Endothelial cell of umbilical vein (primary cell): Measurements from ENCODE around the gene JCHAIN. TPM values are rescaled to one million over a fixed set of nuclear protein-coding genes. Genes with fewer than 3 reads are reported as not detected.

Experiments
- BruUV-seq: library from RNA; stranded (reverse); fragments of 400-500 nt; replicated peaks from 2 replicates; lab custom pipeline; 2021; lab: Mats Ljungman, UMichigan
- CTCF ChIA-PET: fragments of 300-600, 350-600 bp; sonication (Branson Sonifier 250); formaldehyde crosslinking; loops from one replicate; lab custom pipeline; 2021; ENCODE audit warnings: antibody characterized with exemption, inconsistent platforms; lab: Charles Lee
- POLR2A ChIA-PET: fragments of 300-600, 350-600 bp; sonication (Branson Sonifier 250); formaldehyde crosslinking; loops from one replicate; lab custom pipeline; 2021; ENCODE audit warnings: antibody characterized with exemption, inconsistent platforms; lab: Charles Lee
- DNase-seq: peaks from one replicate; pipeline ENCODE4 v3.0.0-alpha.2; 2011; ENCODE audit warnings: low read depth, low spot score
- FAIRE-seq: peaks from 2 replicates; lab custom pipeline; 2011; peaks lifted over from hg19 to GRCh38; lab: Jason Lieb, UNC
- H2AFZ ChIP-seq: 2 replicates; pipeline ENCODE4 v1.6.0; 2012; ENCODE audit warnings: low read depth, low read length, control low read depth, inconsistent platforms
- H3K27ac ChIP-seq: 2 replicates; pipeline ENCODE4 v1.5.1; 2011; ENCODE audit warnings: low read depth, mild to moderate bottlenecking, control low read depth, low read length, moderate library complexity; ENCODE audit not compliant: insufficient read depth
- H3K27me3 ChIP-seq, 2 experiments: 2 replicates each; pipeline versions ENCODE4 v1.6.0 to v1.6.1; 2011; ENCODE audit warnings: low read length in 2 of 2, mixed read lengths in 1 of 2; ENCODE audit not compliant: control insufficient read depth in 2 of 2, insufficient read depth in 2 of 2
- H3K36me3 ChIP-seq, 2 experiments: 2 replicates in 1 of 2; 3 replicates in 1 of 2; pipeline ENCODE4 v1.5.1; 2011; ENCODE audit warnings: low read length in 2 of 2, mild to moderate bottlenecking in 1 of 2, moderate library complexity in 1 of 2; ENCODE audit not compliant: control insufficient read depth in 2 of 2, insufficient read depth in 2 of 2; ENCODE audit errors: extremely low read depth in 1 of 2
- H3K4me1 ChIP-seq: 3 replicates; pipeline ENCODE4 v1.5.1; 2011; ENCODE audit warnings: mild to moderate bottlenecking, low read length; ENCODE audit not compliant: control insufficient read depth, insufficient read depth; ENCODE audit errors: extremely low read depth
- H3K4me2 ChIP-seq: 2 replicates; pipeline ENCODE4 v1.6.1; 2011; ENCODE audit warnings: low read length, control low read depth, mixed read lengths; ENCODE audit not compliant: insufficient read depth
- H3K4me3 ChIP-seq, 3 experiments: fragments of 200-600 bp in 1 of 3; sonication (generic), shearing (Covaris generic) in 1 of 3; replicated peaks in 1 of 3; 2 replicates each; pipeline ENCODE4 v1.5.1; 2011 to 2016; ENCODE audit warnings: control low read depth in 3 of 3, low read length in 3 of 3, mild to moderate bottlenecking in 2 of 3, inconsistent platforms in 1 of 3, low read depth in 1 of 3, moderate library complexity in 1 of 3; ENCODE audit not compliant: insufficient read depth in 1 of 3
- H3K79me2 ChIP-seq: 2 replicates; pipeline ENCODE4 v1.6.0; 2012; ENCODE audit warnings: low read length, inconsistent platforms; ENCODE audit not compliant: control insufficient read depth, insufficient read depth
- H3K9ac ChIP-seq: replicated peaks from 2 replicates; pipeline ENCODE3; 2011; ENCODE audit warnings: low read length, control low read depth; ENCODE audit not compliant: insufficient read depth; ENCODE audit errors: extremely low read depth
- H3K9me1 ChIP-seq: replicated peaks from 3 replicates; pipeline ENCODE4 v1.6.0; 2011; ENCODE audit warnings: mild to moderate bottlenecking, low read length; ENCODE audit not compliant: control insufficient read depth, insufficient read depth; ENCODE audit errors: extremely low read depth
- H3K9me3 ChIP-seq: replicated peaks from 2 replicates; pipeline ENCODE4 v1.5.1; 2012; ENCODE audit warnings: low read length, inconsistent platforms; ENCODE audit not compliant: control insufficient read depth, insufficient read depth
- H4K20me1 ChIP-seq: replicated peaks from 2 replicates; pipeline ENCODE3; 2011; ENCODE audit warnings: mild to moderate bottlenecking, low read length; ENCODE audit not compliant: control insufficient read depth, insufficient read depth; ENCODE audit errors: extremely low read depth
- CTCF ChIP-seq, 2 donors: IDR thresholded peaks; 1 replicate in 1 of 2; 2 replicates in 1 of 2; pipeline ENCODE4 v1.5.1; 2011; ENCODE audit warnings: low read length in 2 of 2, mild to moderate bottlenecking in 2 of 2, moderate library complexity in 2 of 2, control low read depth in 1 of 2, inconsistent platforms in 1 of 2, low read depth in 1 of 2; ENCODE audit not compliant: insufficient read depth in 1 of 2; ENCODE audit errors: extremely low read depth in 1 of 2
- EZH2 ChIP-seq: IDR thresholded peaks from 2 replicates; pipeline ENCODE4 v1.6.1; 2012; ENCODE audit warnings: borderline replicate concordance, low read depth, mild to moderate bottlenecking, moderate library complexity, low read length, inconsistent platforms; ENCODE audit not compliant: severe bottlenecking
- FOS ChIP-seq: IDR thresholded peaks from 2 replicates; pipeline ENCODE4 v1.6.1; 2011; ENCODE audit warnings: mild to moderate bottlenecking, low read length, moderate library complexity, borderline replicate concordance; ENCODE audit not compliant: insufficient read depth
- JUN ChIP-seq: IDR thresholded peaks from 2 replicates; pipeline ENCODE4 v1.6.1; 2011; ENCODE audit warnings: borderline replicate concordance, low read depth; ENCODE audit not compliant: insufficient read length, insufficient read depth
- MYC ChIP-seq: IDR thresholded peaks from one replicate; pipeline ENCODE4 v1.6.1; 2011; ENCODE audit warnings: mild to moderate bottlenecking, low read depth, low read length
- POLR2AphosphoS5 ChIP-seq: IDR thresholded peaks from 2 replicates; pipeline ENCODE4 v1.6.1; 2012; ENCODE audit warnings: low read depth, mild to moderate bottlenecking, control low read depth, low read length, moderate library complexity; ENCODE audit not compliant: insufficient read depth
- dilution Hi-C: fragments of 300-500 bp; cut with MboI; formaldehyde crosslinking; loops from one replicate; pipeline ENCODE4 v1.15.0; 2019; ENCODE audit warnings: low sequenced_read_pairs; ENCODE audit not compliant: extremely low pct_ligation_motif_present
- intact Hi-C: fragments of 100-400 bp; cut with micrococcal nuclease; formaldehyde crosslinking; loops from one replicate; pipeline ENCODE4 v1.10.0; 2022
- polyA plus RNA-seq, 4 experiments: library from polyadenylated mRNA; depleted of rRNA in 3 of 4; stranded (reverse) in 3 of 4; unstranded in 1 of 4; fragments of >200 nt; gene quantifications; 2 replicates each; pipeline versions ENCODE4 v1.2.1 to v1.2.3, GENCODE V29; 2011 to 2012; ENCODE audit warnings: missing spikeins in 1 of 4
- total RNA-seq: library from RNA; stranded (reverse); gene quantifications from 2 replicates; pipeline ENCODE4 v1.2.3, GENCODE V29; 2021
- TF ChIP-seq, protein P1 (sequence below): IDR thresholded peaks from 2 replicates; pipeline ENCODE4 v1.6.1; 2011; ENCODE audit not compliant: insufficient read depth, insufficient read length

The JCHAIN gene
- total and polyA plus RNA-seq, 2 donors (not counting 3 experiments of a cell fraction or from before 2014, with no cell fraction given): not detected

GRCh38 chr4:70674731-70675130 is 8.4 kb upstream of the JCHAIN start:
- POLR2A ChIA-PET: no interaction called here
- BruUV-seq: no TSS peak
- dilution Hi-C loops: no loop called here

More at GRCh38 chr4:70674731-70675130, 8.4 kb upstream of the JCHAIN start:
- Histone ChIP-seq H3K4me2 (no peak overlapping the region), H3K4me1 (no peaks in the 10 kb centered on the region), H3K9me1 (no peaks in the 10 kb centered on the region), H4K20me1 (no peaks in the 10 kb centered on the region), H2AFZ (no peak overlapping the region), H3K79me2 (no peaks in the 10 kb centered on the region), H3K9me3 (no peaks in the 10 kb centered on the region), H3K36me3 (no peaks in the 10 kb centered on the region), H3K27me3 (peaks cover 0 to 2% of the 10 kb centered on the region in 2 experiments), H3K27ac (no peak overlapping the region), H3K4me3 (no peak overlapping the region), H3K9ac (no peak overlapping the region)
- CTCF ChIA-PET: interaction anchor here (1.3 kb wide), 1 partner anchor 74 kb away, joined by 3 read pairs; no protein-coding TSS in a partner anchor
- intact Hi-C loops: no loop called here
- no peak for DNase-seq
- TF ChIP-seq FOS: no peak
- TF ChIP-seq JUN: no peak
- TF ChIP-seq, protein P1, sequence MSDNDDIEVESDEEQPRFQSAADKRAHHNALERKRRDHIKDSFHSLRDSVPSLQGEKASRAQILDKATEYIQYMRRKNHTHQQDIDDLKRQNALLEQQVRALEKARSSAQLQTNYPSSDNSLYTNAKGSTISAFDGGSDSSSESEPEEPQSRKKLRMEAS: no peak
- TF ChIP-seq MYC: no peak
- TF ChIP-seq CTCF (IDR thresholded peaks at IDR 0.05; ENCODE audit: extremely low read depth in 1 of 2, insufficient read depth in 1 of 2, low read depth in 1 of 2, low read length in 2 of 2): no peak
- no peak for TF ChIP-seq POLR2AphosphoS5
- TF ChIP-seq EZH2: no peak
- no peak for FAIRE-seq
